B cell (primary cell): ENCODE data around the gene AGRN. TPM values are rescaled to one million over a fixed set of nuclear protein-coding genes. Genes with fewer than 3 reads are reported as not detected.
A peak's percentile ranks its signal among the peaks of the same experiment; 100 is the strongest.

Experiments
- ATAC-seq: fragments of 200-7000 bp; cut with Tn5 transposase; one replicate; pipeline ENCODE4 v1.10.0; 2021; ENCODE audit warnings: low read depth, mild to moderate bottlenecking, moderate number of reproducible peaks, moderate library complexity
- CTCF ChIA-PET: fragments of 350-600 bp; sonication (Branson Sonifier 250); formaldehyde crosslinking; loops from one replicate; lab custom pipeline; 2021; ENCODE audit warnings: antibody characterized with exemption, inconsistent platforms; lab: Charles Lee
- POLR2A ChIA-PET: fragments of 350-600 bp; sonication (Branson Sonifier 250); formaldehyde crosslinking; loops from one replicate; lab custom pipeline; 2021; ENCODE audit warnings: antibody characterized with exemption; lab: Charles Lee
- DNase-seq: peaks from one replicate; pipeline ENCODE4 v3.0.0; 2013
- H2AFZ ChIP-seq: 2 replicates; pipeline ENCODE4 v1.6.1; 2012; ENCODE audit warnings: mild to moderate bottlenecking, low read depth, low read length; ENCODE audit not compliant: insufficient read depth, poor library complexity, severe bottlenecking
- H3K27ac ChIP-seq, 2 donors: 1 replicate in 1 of 2; 2 replicates in 1 of 2; pipeline ENCODE4 v1.5.1; 2012 to 2013; ENCODE audit warnings: low read length in 2 of 2, mild to moderate bottlenecking in 2 of 2, moderate library complexity in 1 of 2
- H3K27me3 ChIP-seq, 4 experiments: fragments of 200-600 bp in 1 of 4; sonication (generic) in 1 of 4; replicated peaks in 1 of 4; 1 replicate in 2 of 4; 2 replicates in 2 of 4; pipeline versions ENCODE4 v1.6.1 to v1.7.0; 2013 to 2016; ENCODE audit warnings: low read length in 3 of 4, mild to moderate bottlenecking in 2 of 4, mixed read lengths in 1 of 4, moderate library complexity in 1 of 4; ENCODE audit not compliant: insufficient read depth in 4 of 4, control insufficient read depth in 3 of 4; ENCODE audit errors: control extremely low read depth in 1 of 4
- H3K36me3 ChIP-seq, 2 experiments: replicated peaks in 1 of 2; 1 replicate in 1 of 2; 2 replicates in 1 of 2; pipeline versions ENCODE4 v1.6.1 to v1.7.1; 2013; ENCODE audit warnings: low read length in 1 of 2; ENCODE audit not compliant: insufficient read depth in 2 of 2, control insufficient read depth in 1 of 2; ENCODE audit errors: control extremely low read depth in 1 of 2, extremely low read depth in 1 of 2
- H3K4me1 ChIP-seq, 2 donors: fragments of 200-600 bp in 1 of 2; sonication (generic) in 1 of 2; 1 replicate in 1 of 2; 2 replicates in 1 of 2; pipeline versions ENCODE4 v1.5.1 to v1.6.1; 2013 to 2017; ENCODE audit warnings: low read length in 2 of 2; ENCODE audit not compliant: control insufficient read depth in 2 of 2, insufficient read depth in 2 of 2
- H3K4me2 ChIP-seq: replicated peaks from 2 replicates; pipeline ENCODE3; 2012; ENCODE audit warnings: mild to moderate bottlenecking, low read depth, low read length; ENCODE audit not compliant: poor library complexity, severe bottlenecking
- H3K4me3 ChIP-seq, 5 experiments: fragments of 200-600 bp in 1 of 5; sonication (generic) in 1 of 5; 1 replicate in 3 of 5; 2 replicates in 2 of 5; pipeline versions ENCODE4 v1.5.1 to v1.7.0; 2011 to 2016; ENCODE audit warnings: low read length in 4 of 5, mild to moderate bottlenecking in 4 of 5, low read depth in 2 of 5, control low read depth in 1 of 5, moderate library complexity in 1 of 5; ENCODE audit not compliant: insufficient read depth in 1 of 5; ENCODE audit errors: control extremely low read depth in 1 of 5, extremely low read depth in 1 of 5
- H3K79me2 ChIP-seq: fragments of 200-600 bp; sonication (generic); one replicate; pipeline ENCODE4 v1.6.0; 2016; ENCODE audit warnings: low read length; ENCODE audit not compliant: control insufficient read depth, insufficient read depth
- H3K9ac ChIP-seq: fragments of 200-600 bp; sonication (generic); 2 replicates; pipeline ENCODE4 v1.6.1; 2017; ENCODE audit warnings: mild to moderate bottlenecking, low read length, moderate library complexity
- H3K9me3 ChIP-seq, 3 donors: one replicate each; pipeline versions ENCODE4 v1.6.1 to v1.7.1; 2013; ENCODE audit warnings: low read length in 2 of 3; ENCODE audit not compliant: control insufficient read depth in 2 of 3, insufficient read depth in 1 of 3; ENCODE audit errors: control extremely low read depth in 1 of 3
- H4K20me1 ChIP-seq: 2 replicates; pipeline ENCODE4 v1.6.0; 2012; ENCODE audit warnings: mild to moderate bottlenecking, low read length; ENCODE audit not compliant: insufficient read depth, control insufficient read depth, poor library complexity, severe bottlenecking
- H3K27ac Mint-ChIP-seq: one replicate; pipeline ENCODE4 v1.8.0; 2021; ENCODE audit warnings: mixed read lengths
- H3K27me3 Mint-ChIP-seq: one replicate; pipeline ENCODE4 v1.8.0; 2021; ENCODE audit warnings: mixed read lengths
- H3K4me1 Mint-ChIP-seq: one replicate; pipeline ENCODE4 v1.8.0; 2021; ENCODE audit warnings: mixed read lengths
- H3K4me3 Mint-ChIP-seq: one replicate; pipeline ENCODE4 v1.8.0; 2021; ENCODE audit warnings: mixed read lengths
- H3K9me3 Mint-ChIP-seq: one replicate; pipeline ENCODE4 v1.8.0; 2022; ENCODE audit warnings: mixed read lengths; ENCODE audit not compliant: insufficient read depth
- CTCF ChIP-seq: fragments of 200-600 bp; IDR thresholded peaks from one replicate; pipeline ENCODE4 v1.8.0; 2022; ENCODE audit warnings: antibody characterized with exemption, mild to moderate bottlenecking
- EZH2 ChIP-seq: IDR thresholded peaks from 2 replicates; pipeline ENCODE4 v1.6.1; 2012; ENCODE audit warnings: borderline replicate concordance, low read depth, mild to moderate bottlenecking, moderate library complexity, low read length; ENCODE audit not compliant: insufficient read depth, poor library complexity, severe bottlenecking
- WGBS: methylation state at CpG from one replicate; pipeline ENCODE4 v1.1.5; 2013; ENCODE audit warnings: missing lambda C conversion rate; ENCODE audit not compliant: insufficient coverage; 5-methylcytosine and 5-hydroxymethylcytosine counted together
- intact Hi-C: fragments of 100-400 bp; cut with micrococcal nuclease; formaldehyde crosslinking; loops from one replicate; pipeline ENCODE4 v1.10.0; 2022
- polyA plus RNA-seq: library from polyadenylated mRNA; depleted of rRNA; stranded (reverse); fragments of >200 nt; gene quantifications from 2 replicates; pipeline ENCODE4 v1.2.3, GENCODE V29; 2012
- total RNA-seq, 2 donors: library from RNA; stranded (reverse); fragments of 120-200 nt in 1 of 2; gene quantifications; 1 replicate in 1 of 2; 2 replicates in 1 of 2; pipeline versions ENCODE4 v1.2.3 to v1.2.4, GENCODE V29; 2013 to 2022

The AGRN gene
- total and polyA plus RNA-seq, 2 donors (not counting 1 experiment from before 2014, with no cell fraction given), result 7.3 to 31.3 TPM

GRCh38 chr1:1000357-1001056, 19.4 kb upstream of the AGRN start:
- H3K27me3 Mint-ChIP-seq, result peaks cover 29% of the 10 kb centered on the region

More at GRCh38 chr1:1000357-1001056, 19.4 kb upstream of the AGRN start:
- no peaks in the 10 kb centered on the region for H4K20me1 ChIP-seq
- Mint-ChIP-seq H3K4me3 (peak overlapping the region; percentile 83), H3K4me1 (peaks cover 24% of the 10 kb centered on the region), H3K9me3 (no peaks in the 10 kb centered on the region), H3K27ac (peak overlapping the region; percentile 63)
- peak overlapping the region; percentile 68 for H2AFZ ChIP-seq
- ChIA-PET POLR2A (interaction anchor here (0.6 kb wide), 1 partner anchor 12 kb away, joined by 5 read pairs; no protein-coding TSS in a partner anchor), CTCF (interaction anchor here (2.0 to 2.3 kb wide), 2 partner anchors 13 to 18 kb away, joined by 13 to 14 read pairs; partner anchors contain the start of genes AGRN and ISG15)
- peak; percentile 16 for ATAC-seq
- peak overlapping the region in 4 of 5 experiments; percentile 38 to 60 (median 51) for H3K4me3 ChIP-seq
- H3K27ac ChIP-seq, result peak overlapping the region in 1 of 2 donors; percentile 30
- H3K9ac ChIP-seq, result peak overlapping the region; percentile 70
- H3K4me1 ChIP-seq, result peaks cover 40 to 58% of the 10 kb centered on the region in 2 donors
- H3K4me2 ChIP-seq, result peak overlapping the region; percentile 99
- WGBS, result 4% methylated on average over 73 of the region's 75 CpGs
- peak; percentile 41 for TF ChIP-seq EZH2
- TF ChIP-seq CTCF, result no peak
- H3K27me3 ChIP-seq, result peaks cover 0 to 78% (median 47%) of the 10 kb centered on the region in 4 experiments
- H3K79me2 ChIP-seq, result no peaks in the 10 kb centered on the region
- no peaks in the 10 kb centered on the region for H3K36me3 ChIP-seq
- intact Hi-C loops, result loop anchor here (2.0 kb wide), 1 partner anchor 18 kb away; no protein-coding TSS in a partner anchor
- peak; percentile 92 for DNase-seq
- H3K9me3 ChIP-seq, result peaks cover 0 to 25% (median 0%) of the 10 kb centered on the region in 3 donors
